Limb (tissue), 2 donors: ENCODE results near the gene PVR.
"Not testable (repeated sequence)": the region's sequence is repeated elsewhere in the genome, so short reads cannot be mapped to it uniquely, and the experiment has no call there.

Experiments
- DNase-seq, 2 donors: peaks; one replicate each; pipeline ENCODE4 v3.0.0-alpha.2; 2016; ENCODE audit errors: extremely low spot score in 2 of 2

The PVR gene

GRCh38 chr19:44698492-44699201 lies 54.9 kb downstream of the PVR start, which contains the start of gene CEACAM16:
Gene CEACAM16 (plus strand): TSS chr19:44699151. CDS start chr19:44701457, 2,306 bp downstream.
- no peak for DNase-seq

DNA sequence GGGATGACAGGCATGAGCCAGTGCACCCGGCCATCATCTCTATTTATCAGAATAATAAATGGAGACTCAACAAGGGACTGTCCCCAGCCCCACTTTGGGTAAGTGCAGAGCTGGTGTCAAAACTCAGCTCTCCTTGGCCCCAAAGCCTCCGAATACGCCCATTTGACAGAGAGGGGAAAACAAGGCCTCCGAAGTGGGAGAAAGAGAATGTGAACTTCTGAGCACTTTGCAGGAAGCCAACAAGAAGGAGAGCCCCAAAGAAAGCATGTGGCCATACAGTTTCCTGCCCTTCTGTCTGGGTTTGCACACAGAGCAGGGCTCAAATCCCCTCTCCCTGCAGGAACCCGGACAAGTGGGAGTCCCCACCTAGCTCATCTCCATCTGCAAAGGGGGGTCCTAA lies 56.8 kb downstream of the PVR start:
- no peak for DNase-seq

DNA sequence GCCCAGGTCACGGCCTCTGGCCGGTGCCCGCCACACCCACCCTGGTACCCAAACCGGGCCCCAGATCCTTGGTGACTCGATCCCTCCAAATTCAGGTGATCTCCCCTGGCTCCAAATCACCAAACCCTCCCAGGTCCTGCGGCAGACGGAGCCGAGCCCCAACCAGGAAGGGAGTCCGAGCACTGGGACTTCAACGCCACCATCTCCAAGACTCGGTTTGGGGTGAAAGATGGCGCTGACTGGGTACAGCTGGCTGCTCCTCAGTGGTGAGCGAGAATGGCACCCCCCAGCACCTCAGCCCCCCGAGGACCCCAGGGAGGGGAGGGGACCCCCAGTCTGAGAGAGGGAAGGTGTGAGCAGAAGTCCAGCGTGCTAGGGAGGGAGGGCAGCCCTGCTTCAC lies 57.5 kb downstream of the PVR start:
- DNase-seq, result no peak

- no peak for DNase-seq
These were observed 59.0 kb downstream of the PVR start for GRCh38 chr19:44702551-44703176.

DNA sequence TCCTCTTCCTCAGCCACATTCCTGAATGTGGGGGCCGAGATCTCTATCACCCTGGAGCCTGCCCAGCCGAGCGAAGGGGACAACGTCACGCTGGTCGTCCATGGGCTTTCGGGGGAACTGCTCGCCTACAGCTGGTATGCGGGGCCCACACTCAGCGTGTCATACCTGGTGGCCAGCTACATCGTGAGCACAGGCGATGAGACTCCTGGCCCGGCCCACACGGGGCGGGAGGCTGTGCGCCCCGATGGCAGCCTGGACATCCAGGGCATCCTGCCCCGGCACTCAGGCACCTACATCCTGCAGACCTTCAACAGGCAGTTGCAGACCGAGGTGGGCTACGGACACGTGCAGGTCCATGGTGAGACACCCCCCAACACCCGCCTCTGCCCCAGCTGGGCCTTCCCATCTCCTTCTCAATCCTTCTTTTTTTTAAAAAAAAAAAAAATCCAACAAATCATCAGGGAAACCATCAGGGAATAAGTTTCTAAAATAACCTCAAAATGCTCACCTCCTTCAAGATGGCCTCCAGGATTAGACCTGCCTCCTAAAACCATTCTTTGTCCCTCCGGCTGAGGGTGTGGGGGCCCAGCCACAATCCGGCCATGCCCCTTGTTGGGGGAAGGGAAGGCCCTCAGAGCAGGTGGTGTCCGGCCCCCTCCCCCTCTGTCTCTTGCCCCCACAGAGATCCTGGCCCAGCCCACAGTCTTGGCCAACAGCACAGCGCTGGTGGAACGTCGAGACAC lies 59.8 kb downstream of the PVR start:
- no peak for DNase-seq

DNA sequence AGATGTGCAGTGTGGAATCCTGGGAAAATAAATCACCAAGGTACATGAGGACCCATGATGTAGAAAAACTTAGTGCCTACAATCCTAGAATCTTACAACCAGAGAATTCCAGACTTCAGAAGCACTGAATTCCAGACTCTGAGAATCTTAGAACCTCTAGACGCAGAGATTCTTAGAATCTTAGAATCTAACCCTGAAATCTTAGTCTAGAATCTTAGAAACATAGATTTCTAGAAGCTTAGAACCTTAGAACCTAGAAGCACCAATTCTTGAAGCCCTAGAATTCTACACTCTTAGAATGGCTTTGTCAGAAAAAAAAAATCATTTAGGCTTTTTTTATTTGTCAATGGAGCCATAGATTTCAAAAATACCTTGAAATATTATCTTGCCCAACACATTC lies 61.3 kb downstream of the PVR start:
- DNase-seq, result no peak

GRCh38 chr19:44705502-44706010 lies 61.8 kb downstream of the PVR start:
- DNase-seq, result no peak

DNA sequence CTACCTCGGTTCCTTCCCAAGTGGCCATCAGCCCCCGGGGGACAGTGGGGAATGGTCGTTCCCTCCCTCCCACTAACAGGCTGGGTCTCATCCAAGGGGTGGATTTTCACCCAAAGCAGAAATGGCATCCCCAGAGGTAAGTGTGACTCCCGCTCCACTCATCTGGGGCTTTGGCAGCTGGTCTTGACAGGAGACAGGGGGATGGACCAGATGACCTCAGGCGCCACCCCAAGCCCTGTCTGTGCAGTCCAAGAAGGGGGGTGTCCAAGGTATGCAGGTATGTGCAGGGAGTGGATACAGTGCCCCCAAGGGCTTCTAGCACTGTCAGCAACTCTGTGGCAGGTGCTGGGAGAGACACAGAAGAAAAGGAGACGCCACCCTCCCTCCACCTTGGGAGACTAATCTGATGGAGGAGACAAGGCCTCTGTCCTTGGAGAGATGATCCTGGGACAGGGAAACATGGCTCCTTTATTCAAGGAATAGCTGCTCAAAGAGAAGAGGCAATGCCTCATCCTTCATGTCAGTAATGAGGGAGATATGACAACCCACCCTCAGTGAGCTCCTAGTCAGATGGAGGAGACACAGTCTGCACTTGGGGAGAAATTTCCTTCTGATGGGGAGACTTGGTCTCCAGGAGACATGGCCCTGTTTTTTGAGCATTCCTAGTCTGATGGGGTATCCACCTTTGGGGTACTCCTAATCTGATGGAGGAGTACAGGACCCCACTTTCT lies 63.0 kb downstream of the PVR start:
- DNase-seq, result no peak

GRCh38 chr19:44707794-44708193 lies 64.1 kb downstream of the PVR start:
- no peak for DNase-seq

- DNase-seq, result no peak
These were observed 65.2 kb downstream of the PVR start for GRCh38 chr19:44708940-44709339.

DNA sequence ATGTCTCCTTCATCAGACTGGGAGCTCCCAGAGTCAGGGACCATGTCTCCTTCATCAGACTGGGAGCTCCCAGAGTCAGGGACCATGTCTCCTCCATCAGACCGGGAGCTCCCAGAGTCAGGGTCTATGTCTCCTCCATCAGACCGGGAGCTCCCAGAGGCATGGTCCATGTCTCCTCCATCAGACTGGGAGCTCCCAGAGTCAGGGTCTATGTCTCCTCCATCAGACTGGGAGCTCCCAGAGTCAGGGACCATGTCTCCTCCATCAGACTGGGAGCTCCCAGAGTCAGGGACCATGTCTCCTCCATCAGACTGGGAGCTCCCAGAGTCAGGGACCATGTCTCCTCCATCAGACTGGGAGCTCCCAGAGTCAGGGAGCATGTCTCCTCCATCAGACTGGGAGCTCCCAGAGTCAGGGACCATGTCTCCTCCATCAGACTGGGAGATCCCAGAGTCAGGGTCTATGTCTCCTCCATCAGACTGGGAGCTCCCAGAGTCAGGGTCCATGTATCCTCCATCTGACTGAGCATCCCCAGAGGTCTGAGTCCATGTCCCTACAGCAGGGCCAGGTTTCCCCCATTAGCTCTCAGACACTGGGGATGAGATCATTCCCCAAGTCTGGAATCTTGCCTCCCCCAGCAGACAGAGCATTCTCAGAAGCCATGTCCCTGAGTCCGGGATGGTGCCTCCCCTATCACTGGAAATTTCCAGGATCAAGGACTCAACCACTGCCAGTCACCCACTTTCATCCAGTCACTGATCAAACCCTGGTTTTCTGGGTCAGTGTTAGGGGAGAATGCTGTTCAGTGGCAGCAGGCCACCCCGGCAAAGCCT lies 65.9 kb downstream of the PVR start:
- DNase-seq, result not testable (repeated sequence)

- DNase-seq, result no peak
These were observed 66.8 kb downstream of the PVR start for GRCh38 chr19:44710483-44710882.

GRCh38 chr19:44712864-44713515 lies 69.3 kb downstream of the PVR start:
- DNase-seq, result no peak
